Spleen (tissue), 7 donors: ENCODE data around the gene NEAT1.

ENCODE experiments used
- CTCF ChIP-seq, 11 experiments: fragments of 200-600 bp in 7 of 11; fragments of 450-650 bp in 4 of 11; sonication (generic) in 4 of 11; IDR thresholded peaks in 8 of 11; conservative IDR thresholded peaks in 3 of 11; 1 replicate in 7 of 11; 2 replicates in 4 of 11; pipeline versions ENCODE4 v1.4.0 to v1.8.0; 2016 to 2021; ENCODE audit warnings: antibody characterized with exemption in 11 of 11, inconsistent platforms in 4 of 11, mild to moderate bottlenecking in 1 of 11
- POLR2A ChIP-seq, 3 donors: fragments of 450-650 bp; IDR thresholded peaks; one replicate each; pipeline ENCODE4 v1.5.1; 2017; ENCODE audit warnings: antibody characterized with exemption in 3 of 3, mild to moderate bottlenecking in 1 of 3
- POLR2AphosphoS5 ChIP-seq, 3 donors: sonication (generic); formaldehyde crosslinking; IDR thresholded peaks; one replicate each; pipeline ENCODE4 v1.5.1; 2017; ENCODE audit warnings: antibody characterized with exemption in 3 of 3
- donor health status: DM: no; HTN: no; CAD: no; lungs with moderate emphysema.
- donor health status: DM: no; HTN: no; CAD: no.
- donor health status: DM: no; HTN: no; CAD: no.

GRCh38 chr11:65414776-65415498, 7.7 kb upstream of the NEAT1 start:
- TF ChIP-seq POLR2AphosphoS5 (IDR thresholded peaks at IDR 0.05), result peak in 1 of 3 donors; percentile 19
- no peak for TF ChIP-seq CTCF (IDR thresholded peaks at IDR 0.05 in 8 of 11, conservative IDR thresholded peaks at IDR 0.05 in 3 of 11)
- TF ChIP-seq POLR2A (IDR thresholded peaks at IDR 0.05), result no peak
